Stimulated activated CD8-positive, alpha-beta memory T cell treated with anti-CD3 and anti-CD28 coated beads, Interleukin-7, amount 100 ng/mL, for 24 hours (primary cell): ENCODE measurements around the gene ERCC1.
A peak's percentile ranks its signal among the peaks of the same experiment; 100 is the strongest.

Source experiments
- DNase-seq: peaks from one replicate; pipeline ENCODE4 v3.0.0-alpha.2; 2020; ENCODE audit warnings: low read depth

ERCC1 gene

GRCh38 chr19:45423589-45424190, at the start of gene ERCC1:
Gene ERCC1, minus strand, starts transcription at chr19:45423917. Its CDS starts 543 bp downstream, at chr19:45423374.
- peak; percentile 68 for DNase-seq

- DNase-seq = no peak
Measured at GRCh38 chr19:45473367-45473681, 49.6 kb upstream of the ERCC1 start.

DNA sequence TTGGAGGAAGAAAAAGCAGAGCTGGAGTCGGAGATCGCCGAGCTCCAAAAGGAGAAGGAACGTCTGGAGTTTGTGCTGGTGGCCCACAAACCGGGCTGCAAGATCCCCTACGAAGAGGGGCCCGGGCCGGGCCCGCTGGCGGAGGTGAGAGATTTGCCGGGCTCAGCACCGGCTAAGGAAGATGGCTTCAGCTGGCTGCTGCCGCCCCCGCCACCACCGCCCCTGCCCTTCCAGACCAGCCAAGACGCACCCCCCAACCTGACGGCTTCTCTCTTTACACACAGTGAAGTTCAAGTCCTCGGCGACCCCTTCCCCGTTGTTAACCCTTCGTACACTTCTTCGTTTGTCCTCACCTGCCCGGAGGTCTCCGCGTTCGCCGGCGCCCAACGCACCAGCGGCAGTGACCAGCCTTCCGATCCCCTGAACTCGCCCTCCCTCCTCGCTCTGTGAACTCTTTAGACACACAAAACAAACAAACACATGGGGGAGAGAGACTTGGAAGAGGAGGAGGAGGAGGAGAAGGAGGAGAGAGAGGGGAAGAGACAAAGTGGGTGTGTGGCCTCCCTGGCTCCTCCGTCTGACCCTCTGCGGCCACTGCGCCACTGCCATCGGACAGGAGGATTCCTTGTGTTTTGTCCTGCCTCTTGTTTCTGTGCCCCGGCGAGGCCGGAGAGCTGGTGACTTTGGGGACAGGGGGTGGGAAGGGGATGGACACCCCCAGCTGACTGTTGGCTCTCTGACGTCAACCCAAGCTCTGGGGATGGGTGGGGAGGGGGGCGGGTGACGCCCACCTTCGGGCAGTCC, 49.0 kb upstream of the ERCC1 start:
- no peak for DNase-seq

GRCh38 chr19:45471931-45472562, 48.3 kb upstream of the ERCC1 start:
- no peak for DNase-seq

- no peak for DNase-seq
Measured at GRCh38 chr19:45471111-45471930, 47.6 kb upstream of the ERCC1 start.

DNA sequence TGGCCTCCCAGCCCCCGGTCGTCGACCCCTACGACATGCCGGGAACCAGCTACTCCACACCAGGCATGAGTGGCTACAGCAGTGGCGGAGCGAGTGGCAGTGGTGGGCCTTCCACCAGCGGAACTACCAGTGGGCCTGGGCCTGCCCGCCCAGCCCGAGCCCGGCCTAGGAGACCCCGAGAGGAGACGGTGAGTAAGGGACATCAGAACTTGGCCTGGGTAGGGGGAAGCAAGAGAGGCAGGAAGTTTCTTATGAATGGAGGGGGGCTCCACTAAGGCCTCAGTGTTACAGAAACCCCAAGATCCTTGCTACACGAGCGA, 47.0 kb upstream of the ERCC1 start:
- DNase-seq = no peak

GRCh38 chr19:45469945-45470761, 46.4 kb upstream of the ERCC1 start:
- DNase-seq = no peak

DNA sequence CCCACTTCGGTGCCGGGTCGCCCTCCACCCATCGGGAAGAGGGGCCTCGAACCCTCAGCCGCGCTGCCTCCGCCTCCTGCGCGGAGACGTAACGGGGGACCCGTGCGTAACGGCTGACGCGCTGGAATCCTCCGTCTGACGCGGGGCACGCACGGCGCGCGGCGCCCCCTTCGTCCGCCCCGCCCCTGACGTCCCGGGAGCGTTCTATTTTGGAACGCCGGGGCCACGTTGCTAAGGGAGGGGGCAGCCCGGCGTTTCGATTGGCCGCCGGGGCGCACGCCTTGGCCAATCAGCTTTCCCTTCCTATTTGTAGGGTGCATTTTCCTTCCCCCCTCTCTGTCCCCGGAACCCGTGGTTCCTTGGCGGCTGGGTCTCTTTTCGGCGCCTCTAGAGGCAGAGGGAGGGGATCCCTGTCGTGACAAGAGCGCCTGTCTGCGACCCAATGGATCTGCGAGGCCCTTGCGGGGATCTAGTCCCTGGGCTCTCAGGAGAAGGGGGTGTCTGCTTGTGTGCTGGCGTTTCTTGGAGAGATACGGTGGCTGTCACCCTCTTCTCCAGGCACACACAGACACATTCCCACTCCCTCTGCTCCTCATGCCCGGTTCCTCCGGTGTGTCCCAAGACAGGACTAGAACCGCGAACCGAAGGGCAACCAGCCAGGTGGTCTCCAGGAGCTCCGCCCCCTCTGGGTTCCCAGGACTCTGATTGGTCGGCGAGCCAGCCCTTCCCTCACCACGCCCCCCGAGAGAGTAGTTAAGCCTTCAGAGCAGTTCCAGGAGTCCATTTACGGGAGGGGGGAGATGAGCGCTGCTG, 45.6 kb upstream of the ERCC1 start:
- peak; percentile 83 for DNase-seq

- no peak for DNase-seq
Measured at GRCh38 chr19:45468803-45469131, 45.0 kb upstream of the ERCC1 start.

DNA sequence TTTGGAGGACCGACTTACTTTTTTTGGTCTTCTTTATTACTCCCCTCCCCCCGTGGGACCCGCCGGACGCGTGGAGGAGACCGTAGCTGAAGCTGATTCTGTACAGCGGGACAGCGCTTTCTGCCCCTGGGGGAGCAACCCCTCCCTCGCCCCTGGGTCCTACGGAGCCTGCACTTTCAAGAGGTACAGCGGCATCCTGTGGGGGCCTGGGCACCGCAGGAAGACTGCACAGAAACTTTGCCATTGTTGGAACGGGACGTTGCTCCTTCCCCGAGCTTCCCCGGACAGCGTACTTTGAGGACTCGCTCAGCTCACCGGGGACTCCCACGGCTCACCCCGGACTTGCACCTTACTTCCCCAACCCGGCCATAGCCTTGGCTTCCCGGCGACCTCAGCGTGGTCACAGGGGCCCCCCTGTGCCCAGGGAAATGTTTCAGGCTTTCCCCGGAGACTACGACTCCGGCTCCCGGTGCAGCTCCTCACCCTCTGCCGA, 44.5 kb upstream of the ERCC1 start:
- no peak for DNase-seq

DNA sequence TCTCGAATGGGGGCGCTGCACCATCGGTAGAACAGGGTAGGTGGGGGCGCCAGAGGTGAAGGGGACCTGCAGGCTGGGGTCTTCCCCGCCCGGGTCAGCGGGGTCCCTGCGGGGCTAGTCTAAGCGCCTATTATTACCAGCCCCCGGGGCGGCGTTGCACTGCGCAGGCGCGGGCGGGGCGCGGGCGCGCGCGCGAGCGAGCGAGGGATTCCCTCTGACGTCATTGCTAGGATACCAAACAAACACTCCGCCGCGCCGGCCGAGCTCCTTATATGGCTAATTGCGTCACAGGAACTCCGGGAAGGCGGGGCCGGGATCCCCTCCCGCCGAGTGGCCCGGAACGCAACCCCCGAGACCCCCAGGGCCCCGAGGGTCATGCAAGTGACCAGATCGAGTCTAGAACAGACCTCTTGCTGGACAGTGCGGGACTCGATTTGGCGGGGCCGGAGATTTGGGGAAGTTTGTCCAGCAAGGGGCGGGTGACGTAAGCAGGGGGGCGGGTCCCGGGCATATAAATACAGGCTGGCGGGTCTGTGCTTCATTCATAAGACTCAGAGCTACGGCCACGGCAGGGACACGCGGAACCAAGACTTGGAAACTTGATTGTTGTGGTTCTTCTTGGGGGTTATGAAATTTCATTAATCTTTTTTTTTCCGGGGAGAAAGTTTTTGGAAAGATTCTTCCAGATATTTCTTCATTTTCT, 43.9 kb upstream of the ERCC1 start, which contains the start of gene FOSB:
Gene FOSB (plus strand): TSS at position 541 of the 703 bp plus-strand sequence. CDS start 591 bp downstream, outside the sequence.
- DNase-seq = peak; percentile 84

DNA sequence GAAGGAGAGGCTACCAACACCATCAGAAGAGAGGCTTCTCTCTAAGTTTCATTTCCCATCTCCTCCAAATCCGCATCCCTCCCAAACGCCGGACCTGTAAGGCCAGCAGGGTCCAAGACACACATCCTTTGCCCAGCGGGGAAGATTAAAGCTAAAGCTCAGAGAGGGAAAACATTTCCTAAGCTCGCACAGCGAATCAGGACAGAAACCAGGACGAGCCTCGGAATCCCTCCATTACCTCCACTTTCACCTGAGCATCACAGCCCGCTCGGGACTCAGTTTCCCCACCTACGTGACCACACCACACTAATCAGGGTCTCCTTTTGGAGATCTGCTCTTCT, 43.4 kb upstream of the ERCC1 start:
- no peak for DNase-seq

DNA sequence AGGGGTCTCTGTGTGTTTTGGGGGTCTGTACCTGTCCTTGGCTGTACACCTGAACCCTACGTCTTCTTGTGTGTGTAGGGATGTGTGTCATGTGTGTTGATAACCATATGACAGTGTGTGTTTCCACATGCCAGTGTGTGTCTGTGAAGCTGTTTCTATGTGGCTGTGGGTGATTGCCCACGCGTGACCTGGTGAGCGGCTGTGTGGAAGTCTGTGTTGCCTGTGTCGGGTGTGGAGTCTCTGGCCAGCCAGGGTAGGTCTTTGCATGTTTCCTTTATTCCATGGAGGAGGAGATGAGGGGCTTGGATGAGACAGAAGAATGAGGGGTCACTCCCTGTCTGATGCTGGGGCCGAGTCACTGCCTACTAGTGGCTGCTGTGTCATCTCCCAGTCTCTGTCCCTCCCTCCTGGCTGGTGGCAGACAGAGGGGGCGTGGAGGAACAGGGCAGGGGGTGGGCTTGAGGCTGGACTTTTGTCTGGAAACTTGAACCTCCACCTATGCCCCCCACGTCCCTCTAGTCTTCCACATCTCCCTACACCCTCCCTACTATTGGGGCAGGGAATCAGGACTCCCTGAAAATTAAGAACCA, 41.2 kb upstream of the ERCC1 start:
- DNase-seq = no peak

DNA sequence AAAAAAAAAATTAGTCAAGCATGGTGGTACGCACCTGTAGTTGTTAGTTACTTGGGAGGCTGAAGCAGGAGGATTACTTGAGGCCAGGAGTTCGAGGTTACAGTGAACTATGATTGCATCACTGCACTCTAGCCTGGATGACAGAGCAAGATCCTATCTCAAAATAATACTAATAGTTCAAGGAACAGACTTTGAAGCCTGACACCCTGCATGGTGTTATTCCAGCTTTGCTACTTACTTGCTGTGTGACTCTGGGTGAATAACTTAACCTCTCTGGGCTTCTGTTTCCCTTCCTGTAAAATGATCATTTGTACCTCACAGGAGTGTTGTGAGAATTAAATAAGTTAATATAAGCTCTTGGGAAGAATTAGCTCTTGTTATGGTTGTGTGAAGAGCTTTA, 40.6 kb upstream of the ERCC1 start:
- DNase-seq = no peak

GRCh38 chr19:45463241-45463640, 39.5 kb upstream of the ERCC1 start:
- no peak for DNase-seq

- no peak for DNase-seq
Measured at GRCh38 chr19:45462174-45462573, 38.5 kb upstream of the ERCC1 start.

GRCh38 chr19:45460807-45461347, 37.2 kb upstream of the ERCC1 start:
- DNase-seq = no peak

DNA sequence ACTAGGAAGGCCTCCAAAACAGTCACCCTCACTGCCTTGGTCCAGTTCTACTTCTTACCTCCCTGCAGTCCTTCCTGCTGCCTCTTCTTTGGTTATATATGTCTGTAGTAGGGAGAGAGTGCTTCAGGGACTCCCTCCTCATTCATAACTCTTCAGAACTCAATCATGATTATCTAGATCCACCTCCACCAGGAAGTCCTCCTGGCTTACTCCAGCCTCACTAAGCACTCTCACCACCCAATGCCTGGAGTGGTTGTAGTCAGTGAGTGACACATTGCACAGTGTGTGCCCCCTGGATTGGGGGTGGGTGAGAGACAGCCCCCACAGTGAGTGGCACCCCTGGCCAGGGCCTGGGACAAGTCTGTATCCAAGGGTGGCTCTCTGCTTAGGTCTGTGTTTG, 34.1 kb upstream of the ERCC1 start:
- no peak for DNase-seq

DNA sequence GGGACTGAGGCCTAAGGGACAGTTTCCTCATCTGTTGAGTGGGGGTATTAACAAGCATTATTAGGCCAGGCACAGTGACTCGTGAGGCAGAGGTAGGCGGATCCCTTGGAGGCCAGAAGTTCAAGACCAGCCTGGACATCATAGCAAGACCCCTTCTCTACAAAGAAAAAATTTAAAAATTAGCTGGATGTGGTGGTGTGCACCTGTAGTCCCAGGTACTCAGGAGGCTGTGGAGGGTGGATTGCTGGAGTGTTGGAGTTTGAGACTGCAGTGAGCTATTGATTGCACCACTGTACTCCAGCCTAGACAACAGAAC, 32.7 kb upstream of the ERCC1 start:
- DNase-seq = no peak
